ENCODE measurements around the gene ISM2. TPM values are rescaled to one million over a fixed set of nuclear protein-coding genes. Genes with fewer than 3 reads are reported as not detected.

Gene ISM2
- total and polyA plus RNA-seq, 2 experiments from 2014 or later = 0.69 to 1.3 TPM

GRCh38 chr14:77459072-77459723 is 39.4 kb downstream of the ISM2 start:
- Histone ChIP-seq H3K36me3 (ENCODE audit: insufficient read depth) (peaks cover 44% of the 10 kb centered on the region), H4K20me1 (replicated peaks; ENCODE audit: insufficient read depth) (peaks cover 25% of the 10 kb centered on the region), H3K4me1 (ENCODE audit: insufficient read depth) (peaks cover 5% of the 10 kb centered on the region), H3K4me3 (peak overlapping the region; percentile 80), H3K4me2 (peak overlapping the region; percentile 85), H3K79me2 (replicated peaks; ENCODE audit: insufficient read depth) (peaks cover 49% of the 10 kb centered on the region), H3K27me3 (ENCODE audit: insufficient read depth) (no peaks in the 10 kb centered on the region), H2AFZ (no peak overlapping the region), H3F3A (replicated peaks; ENCODE audit: low read depth) (no peaks in the 10 kb centered on the region), H3K9me2 (ENCODE audit: insufficient read depth) (no peaks in the 10 kb centered on the region), H3K27ac (ENCODE audit: low read depth) (no peak overlapping the region)
- peaks cover 18% of the 10 kb centered on the region for H3K4me1 Mint-ChIP-seq
- TF ChIP-seq, protein P1, sequence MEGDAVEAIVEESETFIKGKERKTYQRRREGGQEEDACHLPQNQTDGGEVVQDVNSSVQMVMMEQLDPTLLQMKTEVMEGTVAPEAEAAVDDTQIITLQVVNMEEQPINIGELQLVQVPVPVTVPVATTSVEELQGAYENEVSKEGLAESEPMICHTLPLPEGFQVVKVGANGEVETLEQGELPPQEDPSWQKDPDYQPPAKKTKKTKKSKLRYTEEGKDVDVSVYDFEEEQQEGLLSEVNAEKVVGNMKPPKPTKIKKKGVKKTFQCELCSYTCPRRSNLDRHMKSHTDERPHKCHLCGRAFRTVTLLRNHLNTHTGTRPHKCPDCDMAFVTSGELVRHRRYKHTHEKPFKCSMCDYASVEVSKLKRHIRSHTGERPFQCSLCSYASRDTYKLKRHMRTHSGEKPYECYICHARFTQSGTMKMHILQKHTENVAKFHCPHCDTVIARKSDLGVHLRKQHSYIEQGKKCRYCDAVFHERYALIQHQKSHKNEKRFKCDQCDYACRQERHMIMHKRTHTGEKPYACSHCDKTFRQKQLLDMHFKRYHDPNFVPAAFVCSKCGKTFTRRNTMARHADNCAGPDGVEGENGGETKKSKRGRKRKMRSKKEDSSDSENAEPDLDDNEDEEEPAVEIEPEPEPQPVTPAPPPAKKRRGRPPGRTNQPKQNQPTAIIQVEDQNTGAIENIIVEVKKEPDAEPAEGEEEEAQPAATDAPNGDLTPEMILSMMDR (conservative IDR thresholded peaks at IDR 0.05; ENCODE audit: low read depth in 2 of 2) = peak; percentile 78 to 80
- TF ChIP-seq EZH2 (IDR thresholded peaks at IDR 0.05; ENCODE audit: low read depth, unreplicated experiment) = no peak
- H3K36me3 Mint-ChIP-seq (ENCODE audit: low read depth) = peaks cover 53% of the 10 kb centered on the region
- ATAC-seq (peak; percentile 6; the same call in 2 of the 3 replicates), DNase-seq (ENCODE audit: low spot score) (peak; percentile 91)
- H3K4me3 Mint-ChIP-seq = peak overlapping the region; percentile 99
- peaks cover 12% of the 10 kb centered on the region for H3K27me3 Mint-ChIP-seq (ENCODE audit: insufficient read depth, low read depth, poor library complexity)
- peak overlapping the region; percentile 100 for H3K27ac Mint-ChIP-seq
- H3K9me3 Mint-ChIP-seq = no peaks in the 10 kb centered on the region; the same call in 2 of the 3 replicates

DNA sequence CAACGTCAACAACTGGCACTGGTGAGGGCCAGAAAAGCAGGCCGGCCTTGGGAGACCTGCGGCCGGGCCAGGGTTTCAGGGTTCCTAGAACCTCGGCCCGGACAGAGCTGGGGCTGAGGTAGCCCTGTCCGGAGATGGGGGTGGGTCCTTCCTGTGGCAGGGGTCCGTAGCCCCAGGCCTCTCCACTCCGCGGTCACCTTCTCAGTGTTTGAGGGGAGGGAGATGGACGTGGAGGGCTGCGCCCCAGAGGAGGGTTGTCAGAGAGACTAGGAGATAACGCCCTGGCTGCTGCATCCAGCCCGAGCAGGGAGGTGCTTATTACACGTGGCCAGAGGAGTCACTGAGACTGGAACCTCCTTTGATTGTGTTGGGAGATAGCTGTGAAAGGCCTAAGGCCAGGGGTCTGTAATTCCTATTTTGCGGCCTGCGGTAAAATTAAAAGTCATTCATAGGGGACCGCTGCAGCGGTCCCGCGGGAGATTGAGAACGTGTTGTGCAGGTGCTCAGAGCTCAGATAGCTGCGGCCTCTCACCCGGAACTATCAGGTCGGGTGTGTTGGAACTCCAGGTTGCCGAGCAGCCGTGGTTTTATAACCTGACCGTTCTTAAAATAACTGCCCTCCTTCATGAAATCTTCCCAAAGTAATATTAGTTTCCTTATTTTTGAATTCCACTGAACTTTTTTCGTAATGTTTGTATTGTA is 40.2 kb downstream of the ISM2 start:
- Histone ChIP-seq H3K27me3 (ENCODE audit: insufficient read depth) (no peaks in the 10 kb centered on the region), H3K27ac (ENCODE audit: low read depth) (no peak overlapping the region; the same call in 1 of the 2 replicates), H3F3A (replicated peaks; ENCODE audit: low read depth) (no peaks in the 10 kb centered on the region), H3K4me2 (peak overlapping the region; percentile 85), H3K4me3 (peak overlapping the region; percentile 80), H4K20me1 (replicated peaks; ENCODE audit: insufficient read depth) (peaks cover 25% of the 10 kb centered on the region), H3K4me1 (ENCODE audit: insufficient read depth) (peaks cover 5% of the 10 kb centered on the region), H3K36me3 (ENCODE audit: insufficient read depth) (peaks cover 37% of the 10 kb centered on the region), H3K79me2 (replicated peaks; ENCODE audit: insufficient read depth) (peaks cover 49% of the 10 kb centered on the region), H3K9me2 (ENCODE audit: insufficient read depth) (no peaks in the 10 kb centered on the region), H2AFZ (peak overlapping the region; percentile 61; the same call in 1 of the 2 replicates)
- Mint-ChIP-seq H3K27ac (peak overlapping the region; percentile 100), H3K36me3 (ENCODE audit: low read depth) (peaks cover 45% of the 10 kb centered on the region), H3K9me3 (no peaks in the 10 kb centered on the region; the same call in 2 of the 3 replicates), H3K4me3 (peak overlapping the region; percentile 99), H3K4me1 (peaks cover 18% of the 10 kb centered on the region), H3K27me3 (ENCODE audit: insufficient read depth, low read depth, poor library complexity) (peaks cover 12% of the 10 kb centered on the region)
- peak; percentile 36 for ATAC-seq
- peak; percentile 65 for DNase-seq (ENCODE audit: low spot score)
- TF ChIP-seq, protein P1 (conservative IDR thresholded peaks at IDR 0.05; ENCODE audit: low read depth in 2 of 2) = no peak
- TF ChIP-seq EZH2 (IDR thresholded peaks at IDR 0.05; ENCODE audit: low read depth, unreplicated experiment) (no peak), CREB1 (CRISPR knock-in tag; IDR thresholded peaks at IDR 0.05; ENCODE audit: low read depth) (no peak), REST (IDR thresholded peaks at IDR 0.05; ENCODE audit: unreplicated experiment) (no peak), NANOG (IDR thresholded peaks at IDR 0.05; ENCODE audit: borderline replicate concordance) (no peak), JUNB (IDR thresholded peaks at IDR 0.05; ENCODE audit: unreplicated experiment) (no peak)
- TF ChIP-seq, protein P2, sequence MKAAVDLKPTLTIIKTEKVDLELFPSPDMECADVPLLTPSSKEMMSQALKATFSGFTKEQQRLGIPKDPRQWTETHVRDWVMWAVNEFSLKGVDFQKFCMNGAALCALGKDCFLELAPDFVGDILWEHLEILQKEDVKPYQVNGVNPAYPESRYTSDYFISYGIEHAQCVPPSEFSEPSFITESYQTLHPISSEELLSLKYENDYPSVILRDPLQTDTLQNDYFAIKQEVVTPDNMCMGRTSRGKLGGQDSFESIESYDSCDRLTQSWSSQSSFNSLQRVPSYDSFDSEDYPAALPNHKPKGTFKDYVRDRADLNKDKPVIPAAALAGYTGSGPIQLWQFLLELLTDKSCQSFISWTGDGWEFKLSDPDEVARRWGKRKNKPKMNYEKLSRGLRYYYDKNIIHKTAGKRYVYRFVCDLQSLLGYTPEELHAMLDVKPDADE (IDR thresholded peaks at IDR 0.05) = no peak

Measured in GM23338 (cell line).